BLaER1 (cell line): Measurements from ENCODE around the gene OBI1.

Experiments used
- H3K27ac ChIP-seq: shearing (Covaris generic); formaldehyde crosslinking; 2 replicates; pipeline ENCODE4 v1.8.1; 2022
- H3K27me3 ChIP-seq: shearing (Covaris generic); formaldehyde crosslinking; 2 replicates; pipeline ENCODE4 v1.8.1; 2022
- H3K36me3 ChIP-seq: shearing (Covaris generic); formaldehyde crosslinking; 2 replicates; pipeline ENCODE4 v1.8.1; 2022
- H3K4me1 ChIP-seq: shearing (Covaris generic); formaldehyde crosslinking; 2 replicates; pipeline ENCODE4 v1.8.1; 2022
- H3K4me2 ChIP-seq: shearing (Covaris generic); formaldehyde crosslinking; 2 replicates; pipeline ENCODE4 v1.8.1; 2022
- H3K4me3 ChIP-seq: shearing (Covaris generic); formaldehyde crosslinking; 2 replicates; pipeline ENCODE4 v1.8.1; 2022
- H3K9ac ChIP-seq: shearing (Covaris generic); formaldehyde crosslinking; 2 replicates; pipeline ENCODE4 v1.8.1; 2022
- H3K9me3 ChIP-seq: shearing (Covaris generic); formaldehyde crosslinking; 2 replicates; pipeline ENCODE4 v1.8.1; 2022
- H4K20me1 ChIP-seq: shearing (Covaris generic); formaldehyde crosslinking; 2 replicates; pipeline ENCODE4 v1.8.1; 2022
- Cebpa-rat ChIP-seq: shearing (Covaris generic); IDR thresholded peaks from 2 replicates; pipeline ENCODE4 v1.8.1; 2022

Gene OBI1

DNA sequence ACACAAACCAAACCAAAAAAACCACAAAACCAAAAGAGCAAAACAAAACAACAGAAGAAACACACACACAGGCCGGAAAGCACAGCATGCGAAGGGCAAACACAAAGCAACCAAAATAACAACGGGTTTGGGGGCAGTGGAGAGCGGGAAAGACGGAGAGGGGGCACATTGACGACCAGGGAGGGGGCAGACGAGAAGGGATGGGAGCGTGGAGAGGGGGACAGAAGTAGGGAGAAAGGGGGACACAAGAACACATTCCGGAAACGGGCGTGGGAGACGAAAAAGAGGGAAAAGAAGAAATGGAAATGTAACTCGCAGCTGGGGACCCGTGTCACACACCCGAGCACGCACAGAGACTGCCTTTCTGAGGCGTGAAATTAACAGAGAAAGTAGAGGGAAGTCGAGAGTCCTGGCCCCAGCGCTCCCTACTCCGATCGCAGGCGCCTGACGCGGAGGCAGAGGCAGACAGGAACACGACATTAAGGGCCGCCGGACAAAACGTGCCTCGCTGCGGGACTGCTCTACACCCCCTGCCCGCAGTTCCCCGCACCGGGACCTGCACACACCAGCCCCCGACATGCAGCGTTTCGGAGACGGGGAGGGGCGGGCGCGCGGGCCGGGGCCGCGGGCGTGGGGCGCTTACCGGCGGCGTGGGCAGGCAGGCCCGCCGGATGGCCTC, 56.3 kb downstream of the OBI1 start:
- Histone ChIP-seq H4K20me1 (peaks cover 98% of the 10 kb centered on the region), H3K9ac (no peak overlapping the region), H3K36me3 (no peaks in the 10 kb centered on the region), H3K27me3 (peaks cover 100% of the 10 kb centered on the region), H3K9me3 (peaks cover 21% of the 10 kb centered on the region), H3K4me1 (peaks cover 24% of the 10 kb centered on the region), H3K4me2 (peak overlapping the region; percentile 69), H3K27ac (no peak overlapping the region), H3K4me3 (peak overlapping the region; percentile 64)
- no peak for TF ChIP-seq Cebpa-rat

DNA sequence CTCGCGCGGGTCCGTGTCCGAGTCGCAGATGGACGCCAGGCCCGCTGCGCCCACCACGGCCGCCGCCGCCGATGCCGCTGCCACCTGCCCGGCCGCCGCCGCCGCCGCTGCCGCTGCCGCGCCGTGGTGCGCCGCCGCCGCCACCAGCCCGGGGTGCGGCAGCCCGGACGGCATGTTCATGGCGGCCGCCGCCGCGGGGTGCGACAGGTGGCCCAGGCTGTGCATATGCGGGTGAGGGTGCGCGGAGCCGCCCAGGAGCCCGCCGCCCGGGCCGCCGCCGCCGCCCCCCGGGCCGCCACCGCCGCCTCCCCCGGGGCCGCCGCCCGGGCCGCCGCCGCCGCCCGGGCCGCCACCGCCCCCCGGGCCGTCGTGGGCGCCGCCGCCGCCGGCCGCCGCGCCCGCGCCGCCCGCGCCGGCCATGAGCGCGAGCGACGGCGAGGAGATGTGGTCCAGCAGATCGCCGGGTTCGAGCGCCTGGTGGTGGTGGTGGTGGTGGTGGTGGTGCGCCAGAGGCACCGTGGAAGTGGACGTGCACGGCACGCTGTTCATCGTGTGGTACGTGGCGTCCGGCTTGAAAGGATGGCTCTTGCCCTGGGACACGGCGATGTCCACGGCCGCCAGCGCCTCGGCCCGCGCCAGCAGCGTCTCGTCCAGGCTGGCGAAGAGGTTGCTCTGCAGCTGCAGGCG, 56.9 kb downstream of the OBI1 start:
- Histone ChIP-seq H3K4me2 (peak overlapping the region; percentile 69), H4K20me1 (peaks cover 98% of the 10 kb centered on the region), H3K36me3 (no peaks in the 10 kb centered on the region), H3K27me3 (peaks cover 100% of the 10 kb centered on the region), H3K4me3 (peak overlapping the region; percentile 64), H3K4me1 (peaks cover 24% of the 10 kb centered on the region), H3K9me3 (peaks cover 18% of the 10 kb centered on the region), H3K27ac (no peak overlapping the region), H3K9ac (no peak overlapping the region)
- no peak for TF ChIP-seq Cebpa-rat

DNA sequence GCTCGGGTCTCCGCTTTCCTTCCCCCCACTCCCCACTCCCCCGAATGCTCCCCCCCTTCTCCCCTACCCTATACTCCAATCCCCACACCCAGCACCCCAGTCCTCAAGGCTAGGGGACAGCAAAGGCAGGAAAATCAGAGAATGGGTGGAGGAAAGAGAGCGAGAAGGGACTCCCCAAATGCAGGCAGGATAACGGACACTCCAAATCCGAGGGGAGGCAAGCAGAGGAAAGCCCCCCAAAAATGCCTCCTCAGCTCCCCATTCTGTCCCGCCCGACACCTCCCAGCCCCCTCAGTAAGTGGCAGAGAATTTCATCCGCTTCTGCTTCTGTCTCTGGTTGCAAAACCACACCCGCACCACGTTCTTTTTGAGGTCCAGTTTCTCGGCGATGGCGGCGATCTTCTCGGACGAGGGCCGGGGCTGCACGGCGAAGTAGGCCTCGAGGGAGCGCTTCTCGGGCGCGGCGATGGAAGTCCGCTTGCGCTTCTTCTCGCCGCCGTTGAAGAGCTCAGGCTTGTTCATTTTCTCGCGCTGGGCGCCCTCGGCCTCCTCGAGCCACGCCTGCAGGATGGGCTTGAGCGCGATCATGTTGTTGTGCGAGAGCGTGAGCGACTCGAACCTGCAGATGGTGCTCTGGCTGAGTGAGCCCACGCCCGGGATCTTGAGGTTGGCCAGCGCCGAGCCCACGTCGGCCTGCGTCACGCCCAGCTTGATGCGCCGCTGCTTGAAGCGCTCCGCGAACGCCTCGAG, 57.7 kb downstream of the OBI1 start:
- Histone ChIP-seq H3K9ac (no peak overlapping the region), H3K4me3 (peak overlapping the region; percentile 64), H3K27ac (no peak overlapping the region), H3K27me3 (peaks cover 100% of the 10 kb centered on the region), H3K4me2 (peak overlapping the region; percentile 69), H3K4me1 (peaks cover 24% of the 10 kb centered on the region), H4K20me1 (peaks cover 98% of the 10 kb centered on the region), H3K9me3 (peaks cover 18% of the 10 kb centered on the region), H3K36me3 (no peaks in the 10 kb centered on the region)
- TF ChIP-seq Cebpa-rat: no peak

DNA sequence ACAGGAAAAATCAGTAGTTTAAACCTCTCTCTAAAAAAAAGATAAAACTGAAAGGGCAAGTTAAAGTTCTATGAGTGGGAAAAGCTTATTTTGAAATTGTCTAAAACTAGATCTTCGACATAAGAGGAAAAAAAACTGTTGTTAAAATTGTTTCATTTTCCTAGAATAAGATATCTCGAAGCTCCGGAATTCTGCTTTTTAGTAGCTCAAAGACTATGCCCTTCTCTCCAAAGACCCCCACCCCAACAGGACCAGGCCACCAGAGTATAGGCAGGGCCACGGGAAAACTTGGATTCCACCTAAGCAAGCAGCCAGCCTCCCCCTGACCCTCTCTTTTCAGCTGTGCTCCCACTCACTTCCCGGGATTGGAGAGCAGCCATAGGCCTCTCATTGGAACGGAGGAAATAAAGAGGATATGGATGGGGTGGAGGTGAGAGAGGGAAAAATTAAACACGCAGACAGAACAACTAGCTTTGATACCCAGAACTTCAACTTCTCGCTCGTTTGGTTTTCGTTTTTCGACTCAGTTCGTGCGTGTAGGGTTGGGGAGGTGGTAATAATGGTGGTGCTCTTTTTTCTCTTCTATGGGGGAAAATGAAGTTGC, 58.6 kb downstream of the OBI1 start:
- Histone ChIP-seq H3K27ac (no peak overlapping the region), H3K4me3 (no peak overlapping the region), H3K27me3 (peaks cover 100% of the 10 kb centered on the region), H3K9ac (no peak overlapping the region), H3K4me1 (peaks cover 24% of the 10 kb centered on the region), H3K4me2 (no peak overlapping the region), H3K36me3 (no peaks in the 10 kb centered on the region), H3K9me3 (peaks cover 23% of the 10 kb centered on the region), H4K20me1 (peaks cover 98% of the 10 kb centered on the region)
- no peak for TF ChIP-seq Cebpa-rat

DNA sequence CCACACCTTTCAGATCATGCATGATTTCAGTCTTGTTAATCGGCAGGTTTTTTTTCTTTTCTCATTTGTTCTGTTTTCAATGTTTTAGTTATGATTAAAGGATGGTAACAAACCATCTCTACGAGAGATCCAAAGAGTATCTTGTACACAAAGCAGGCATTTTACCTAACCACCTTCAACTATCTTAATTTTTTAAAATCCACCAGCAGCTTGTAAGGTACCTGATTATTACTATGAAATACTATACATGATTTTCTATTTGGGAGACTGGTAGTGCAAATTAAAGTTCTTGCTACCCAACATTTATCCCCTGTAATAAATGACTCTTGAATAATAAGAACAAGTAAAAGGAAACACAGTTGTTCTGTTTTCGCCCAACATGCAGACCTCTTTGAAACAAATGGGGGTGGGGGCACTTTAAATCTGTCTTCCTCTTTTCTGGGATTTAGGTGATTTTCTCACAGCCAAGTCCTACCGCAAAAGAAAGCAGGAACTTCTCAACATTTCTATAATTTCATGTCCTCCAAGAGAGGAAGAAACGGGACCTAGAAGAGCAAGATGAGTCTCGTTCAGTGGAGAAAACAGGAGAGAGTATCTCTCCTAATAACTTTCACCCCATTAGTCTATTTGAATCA, 59.2 kb downstream of the OBI1 start:
- peaks cover 24% of the 10 kb centered on the region for H3K4me1 ChIP-seq
- peaks cover 98% of the 10 kb centered on the region for H4K20me1 ChIP-seq
- no peak overlapping the region for H3K4me3 ChIP-seq
- H3K27ac ChIP-seq: no peak overlapping the region
- peaks cover 100% of the 10 kb centered on the region for H3K27me3 ChIP-seq
- no peak overlapping the region for H3K4me2 ChIP-seq
- H3K9me3 ChIP-seq: peaks cover 23% of the 10 kb centered on the region
- H3K36me3 ChIP-seq: no peaks in the 10 kb centered on the region
- no peak overlapping the region for H3K9ac ChIP-seq
- TF ChIP-seq Cebpa-rat: no peak

DNA sequence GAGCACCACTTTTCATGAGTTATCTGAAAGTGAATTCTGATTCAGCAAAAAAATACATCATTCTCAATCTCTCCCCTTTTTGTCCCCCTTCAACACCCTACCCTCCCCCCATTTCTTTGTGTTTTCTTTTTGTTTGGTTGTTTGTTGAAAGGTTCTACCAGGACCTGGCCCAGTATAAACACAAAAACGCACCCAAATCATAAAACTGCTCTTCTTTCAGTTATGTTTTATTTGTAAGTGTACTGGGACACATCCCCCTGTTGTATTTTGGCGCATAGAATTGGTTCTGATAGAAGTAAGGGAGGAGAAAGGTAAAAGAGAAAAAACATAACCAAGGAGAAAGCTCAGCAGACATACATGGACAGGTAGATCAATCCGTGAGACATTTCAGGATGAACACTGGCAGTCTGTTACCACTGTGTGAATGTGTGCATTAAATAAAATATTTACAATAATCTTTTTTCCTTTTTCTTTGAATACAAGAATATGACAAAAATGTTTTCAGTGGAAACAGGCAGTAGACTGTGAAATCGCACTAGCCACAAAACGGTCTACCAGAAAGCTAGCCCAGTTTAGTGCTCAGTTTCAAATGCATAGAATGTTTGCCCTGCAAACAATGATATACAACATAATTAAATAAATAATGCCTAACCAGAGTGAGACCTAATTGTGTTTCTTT, 59.9 kb downstream of the OBI1 start:
- peaks cover 98% of the 10 kb centered on the region for H4K20me1 ChIP-seq
- H3K4me1 ChIP-seq: peaks cover 24% of the 10 kb centered on the region
- H3K27me3 ChIP-seq: peaks cover 100% of the 10 kb centered on the region
- peaks cover 23% of the 10 kb centered on the region for H3K9me3 ChIP-seq
- no peak overlapping the region for H3K9ac ChIP-seq
- no peaks in the 10 kb centered on the region for H3K36me3 ChIP-seq
- TF ChIP-seq Cebpa-rat: no peak
- H3K4me2 ChIP-seq: no peak overlapping the region
- H3K27ac ChIP-seq: no peak overlapping the region
- H3K4me3 ChIP-seq: no peak overlapping the region

DNA sequence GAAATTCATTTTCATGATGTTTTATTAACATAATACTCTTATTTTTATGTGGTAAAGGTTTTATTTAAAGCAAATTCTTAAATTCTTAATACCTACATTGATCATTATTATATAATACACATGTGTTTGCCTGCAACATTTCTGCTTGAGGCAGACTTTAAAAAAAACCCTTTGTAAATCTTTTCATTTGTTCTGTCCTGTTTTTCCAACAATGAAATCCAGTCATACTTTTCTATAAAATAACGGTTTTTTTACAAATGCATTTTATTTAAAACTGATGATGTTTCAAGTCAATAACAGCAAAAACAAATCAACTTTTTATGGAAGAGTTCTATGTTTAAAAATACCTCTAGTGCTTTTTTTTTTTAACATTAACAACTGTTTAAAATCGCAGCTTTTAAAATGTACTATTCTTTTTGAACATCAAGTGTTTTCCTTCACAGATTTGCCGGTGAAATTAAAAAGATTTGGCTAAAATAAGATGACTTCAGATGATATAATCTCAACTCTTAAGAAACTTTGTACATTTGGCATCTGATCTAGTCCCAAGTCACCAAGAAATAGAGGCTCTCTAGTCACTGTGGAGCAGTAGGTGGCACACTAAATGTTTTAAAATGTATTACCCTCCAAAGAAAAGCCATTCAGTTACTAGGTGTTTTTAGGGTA, 60.7 kb downstream of the OBI1 start:
- H3K4me3 ChIP-seq: no peak overlapping the region
- no peak overlapping the region for H3K9ac ChIP-seq
- H3K9me3 ChIP-seq: peaks cover 23% of the 10 kb centered on the region
- peaks cover 98% of the 10 kb centered on the region for H4K20me1 ChIP-seq
- H3K4me2 ChIP-seq: no peak overlapping the region
- TF ChIP-seq Cebpa-rat: no peak
- no peaks in the 10 kb centered on the region for H3K36me3 ChIP-seq
- peaks cover 18% of the 10 kb centered on the region for H3K4me1 ChIP-seq
- peaks cover 100% of the 10 kb centered on the region for H3K27me3 ChIP-seq
- no peak overlapping the region for H3K27ac ChIP-seq

DNA sequence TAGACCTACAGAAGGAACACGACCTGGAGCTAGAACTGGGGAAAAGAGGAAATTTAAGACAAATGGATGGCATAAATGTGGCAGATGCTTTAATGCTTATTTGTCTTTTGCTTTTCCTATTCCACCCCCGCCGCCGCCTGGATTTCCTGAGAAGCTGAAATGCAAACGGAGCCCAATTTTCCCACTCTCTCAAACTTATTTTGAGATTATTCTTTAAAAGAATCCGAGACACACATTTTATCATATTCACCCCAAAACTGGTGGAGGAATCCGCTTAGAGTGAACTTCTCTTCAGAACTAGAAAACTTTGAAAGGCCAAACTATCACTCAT, 61.4 kb downstream of the OBI1 start:
- Histone ChIP-seq H3K4me3 (no peak overlapping the region), H3K27me3 (peaks cover 100% of the 10 kb centered on the region), H3K9me3 (peaks cover 23% of the 10 kb centered on the region), H3K9ac (no peak overlapping the region), H3K4me1 (peaks cover 11% of the 10 kb centered on the region), H3K27ac (no peak overlapping the region), H3K4me2 (no peak overlapping the region), H4K20me1 (peaks cover 96% of the 10 kb centered on the region), H3K36me3 (no peaks in the 10 kb centered on the region)
- no peak for TF ChIP-seq Cebpa-rat
